NK-92 (cell line): ENCODE data around the gene ERAS.

Source experiments
- DNase-seq: peaks from one replicate; lab custom pipeline; 2025; ENCODE audit not compliant: unreplicated experiment; lab: John Stamatoyannopoulos, UW

ERAS gene, protein sequence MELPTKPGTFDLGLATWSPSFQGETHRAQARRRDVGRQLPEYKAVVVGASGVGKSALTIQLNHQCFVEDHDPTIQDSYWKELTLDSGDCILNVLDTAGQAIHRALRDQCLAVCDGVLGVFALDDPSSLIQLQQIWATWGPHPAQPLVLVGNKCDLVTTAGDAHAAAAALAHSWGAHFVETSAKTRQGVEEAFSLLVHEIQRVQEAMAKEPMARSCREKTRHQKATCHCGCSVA

DNA sequence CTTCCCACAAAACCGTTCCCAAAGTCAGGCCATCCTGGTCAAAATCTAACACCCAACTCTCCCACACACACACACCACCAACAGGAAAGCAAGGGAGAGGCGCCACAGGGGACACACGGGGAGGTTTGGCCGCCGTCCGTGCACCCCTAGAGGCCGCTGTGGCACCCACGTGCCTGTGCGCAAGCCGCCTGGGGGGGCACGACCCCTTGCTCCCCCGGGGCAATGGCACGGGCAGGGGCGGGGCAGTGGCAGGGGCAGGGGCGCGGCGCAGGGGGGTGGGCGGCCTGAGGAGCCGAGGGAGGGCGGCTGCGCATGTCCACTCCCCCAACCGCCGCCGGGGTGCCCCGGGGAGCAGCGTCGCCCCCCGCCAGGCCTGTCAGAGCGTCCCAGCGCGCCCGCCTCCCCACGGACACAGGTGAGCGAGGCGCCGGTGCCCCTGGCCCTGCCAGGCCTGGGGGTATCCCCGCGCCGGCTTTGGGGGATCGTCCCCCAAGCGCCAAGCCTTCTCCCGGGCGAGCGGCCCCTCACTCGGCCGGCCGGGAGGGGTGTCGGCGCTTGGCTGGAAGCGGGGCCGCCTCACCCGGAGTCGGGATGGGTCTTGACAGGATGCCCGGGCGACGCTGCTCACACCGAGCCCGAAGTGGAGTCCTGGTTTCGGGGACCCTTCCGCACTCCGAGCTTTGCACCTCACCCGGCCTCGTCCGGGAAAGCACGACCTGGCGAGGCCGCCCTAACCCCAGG is at the start of gene ERAS:
Gene ERAS, plus strand, starts transcription at position 379 of the 741 bp plus-strand sequence. CDS start 2,611 bp downstream, outside the sequence.
- DNase-seq: no peak

DNA sequence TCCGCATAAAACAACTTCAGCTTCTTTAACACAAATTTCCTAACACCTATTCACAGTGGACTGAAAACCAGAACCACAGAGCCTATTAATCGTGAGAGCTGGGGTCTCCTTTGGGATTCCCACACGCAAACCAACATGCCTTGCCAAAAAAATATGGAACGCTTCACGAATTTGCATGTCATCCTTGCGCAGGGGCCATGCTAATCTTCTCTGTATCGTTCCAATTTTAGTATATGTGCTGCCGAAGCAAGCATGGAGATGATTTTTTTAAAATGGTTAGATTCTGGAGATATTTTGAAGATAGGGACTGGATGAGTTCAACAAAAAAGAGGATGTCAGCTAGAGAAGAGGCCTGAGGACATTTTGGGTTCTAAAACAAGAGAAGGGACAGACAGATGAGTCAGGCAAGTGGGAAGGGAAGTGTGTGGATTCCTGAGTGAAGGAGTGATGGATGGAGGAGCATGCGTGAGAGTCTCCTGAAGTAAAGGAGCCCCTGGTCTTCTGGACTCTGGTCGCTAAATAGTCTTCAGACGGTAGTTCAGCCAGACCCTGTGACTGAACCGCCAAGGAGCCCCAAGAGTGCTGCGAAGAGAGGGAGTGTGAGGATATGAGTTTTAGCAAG is 49.4 kb upstream of the ERAS start:
- DNase-seq: no peak

DNA sequence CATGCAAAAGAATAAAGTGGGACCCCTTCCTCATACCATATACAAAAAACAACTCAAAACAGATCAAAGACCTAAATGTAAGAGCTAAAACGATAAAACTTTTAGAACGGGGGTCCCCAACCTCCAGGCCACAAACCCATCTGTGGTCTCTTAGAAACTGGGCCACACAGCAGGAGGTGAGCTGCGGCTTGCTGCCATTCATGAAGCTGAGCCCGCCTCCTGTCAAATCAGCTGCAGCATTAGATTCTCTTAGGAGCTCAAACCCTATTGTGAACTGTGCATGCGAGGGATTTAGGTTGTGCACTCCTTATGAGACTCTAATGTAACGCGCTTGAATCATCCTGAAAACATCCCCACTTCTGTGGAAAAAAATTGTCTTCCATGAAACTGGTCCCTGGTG is 46.9 kb upstream of the ERAS start:
- DNase-seq: no peak

DNA sequence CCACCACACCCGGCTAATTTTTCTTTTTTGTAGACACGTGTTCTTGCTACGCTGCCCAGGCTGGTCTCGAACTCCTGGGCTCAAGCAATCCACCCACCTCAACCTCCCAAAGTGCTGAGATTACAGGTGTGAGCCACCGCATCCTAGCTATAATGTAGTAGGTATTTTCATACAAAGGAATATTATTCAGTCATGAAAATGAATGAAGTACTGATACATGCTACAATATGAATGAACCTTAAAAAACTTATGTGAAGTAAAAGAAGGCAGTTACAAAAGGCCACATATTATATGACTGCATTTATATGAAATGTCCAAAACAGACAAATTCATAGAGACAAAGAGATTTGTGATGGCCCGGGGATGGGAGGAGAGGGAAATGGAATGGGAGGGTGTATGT is 44.6 kb upstream of the ERAS start:
- DNase-seq: no peak

DNA sequence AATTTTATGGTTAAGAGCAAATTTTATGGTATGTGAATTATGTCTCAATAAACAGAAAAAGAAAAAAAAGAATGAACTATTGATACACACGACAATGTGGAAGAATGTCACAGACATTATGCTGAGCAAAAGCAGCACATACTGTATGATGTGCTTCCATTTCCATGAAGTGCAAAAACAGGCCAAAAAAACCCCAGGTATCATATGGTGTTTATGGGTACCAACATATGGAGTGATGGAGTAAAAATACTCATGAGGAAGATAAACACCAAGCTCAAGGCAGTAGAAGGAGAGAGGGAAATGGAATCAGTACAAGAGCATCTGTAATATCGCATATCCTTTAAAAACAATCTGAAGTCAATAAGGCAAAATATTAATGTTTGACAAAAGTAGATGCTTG is 44.1 kb upstream of the ERAS start:
- no peak for DNase-seq

DNA sequence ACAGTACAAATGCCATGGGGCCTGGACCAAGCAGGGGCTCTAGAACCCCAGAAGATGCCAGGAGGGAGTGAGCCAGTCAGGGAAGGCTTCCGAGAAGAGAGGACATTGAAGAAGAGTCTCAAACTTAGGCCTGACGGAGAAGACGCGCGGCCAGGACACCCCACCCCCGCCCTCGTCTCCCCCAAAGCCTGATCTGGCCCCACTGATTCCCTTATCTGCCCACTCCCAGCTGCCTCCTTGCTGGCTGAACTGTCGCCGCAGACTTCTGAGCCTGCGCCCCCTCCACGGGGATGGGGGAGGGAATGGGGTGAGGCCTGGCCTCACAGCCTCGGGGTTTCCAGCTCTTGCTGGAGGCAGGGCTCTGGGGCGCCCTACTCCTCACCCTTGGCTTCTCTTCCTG is 43.5 kb upstream of the ERAS start:
- DNase-seq: no peak

DNA sequence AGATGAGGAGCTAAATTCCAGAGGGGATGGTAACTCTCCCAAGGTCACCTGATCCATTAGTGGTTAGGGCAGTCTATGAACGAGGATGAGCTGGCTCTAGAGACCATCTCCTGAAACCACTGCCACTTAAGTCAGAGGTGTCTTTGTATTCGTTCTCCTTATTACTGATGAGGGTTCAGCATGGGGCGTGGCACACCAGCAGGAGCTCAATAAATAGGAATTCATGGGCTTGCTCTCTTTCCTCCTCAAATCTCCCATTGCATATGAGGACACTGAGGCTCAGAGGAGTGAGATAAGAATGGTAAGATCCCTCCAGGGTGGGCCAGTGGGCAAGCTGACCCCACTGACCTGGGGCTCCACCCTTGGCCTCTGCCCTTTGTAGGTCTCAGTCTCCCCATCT is 41.6 kb upstream of the ERAS start:
- no peak for DNase-seq

DNA sequence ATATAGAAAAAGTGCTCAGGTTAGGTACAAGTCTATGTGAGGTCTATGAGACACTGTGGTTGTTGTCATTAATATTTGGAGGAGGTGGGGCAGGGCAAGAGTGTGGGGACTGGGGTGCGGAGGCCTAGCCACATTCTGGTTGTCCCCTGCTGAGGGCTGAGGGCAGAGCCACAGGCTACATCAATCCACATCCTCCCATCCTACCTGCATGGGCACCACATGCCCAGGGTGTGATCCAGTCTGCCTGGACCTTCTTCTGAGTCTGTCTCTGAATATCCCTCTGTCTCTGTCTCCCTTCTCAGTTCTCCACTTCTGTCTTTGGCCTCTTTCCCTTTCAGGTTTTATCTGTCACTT is 41.1 kb upstream of the ERAS start:
- DNase-seq: no peak

DNA sequence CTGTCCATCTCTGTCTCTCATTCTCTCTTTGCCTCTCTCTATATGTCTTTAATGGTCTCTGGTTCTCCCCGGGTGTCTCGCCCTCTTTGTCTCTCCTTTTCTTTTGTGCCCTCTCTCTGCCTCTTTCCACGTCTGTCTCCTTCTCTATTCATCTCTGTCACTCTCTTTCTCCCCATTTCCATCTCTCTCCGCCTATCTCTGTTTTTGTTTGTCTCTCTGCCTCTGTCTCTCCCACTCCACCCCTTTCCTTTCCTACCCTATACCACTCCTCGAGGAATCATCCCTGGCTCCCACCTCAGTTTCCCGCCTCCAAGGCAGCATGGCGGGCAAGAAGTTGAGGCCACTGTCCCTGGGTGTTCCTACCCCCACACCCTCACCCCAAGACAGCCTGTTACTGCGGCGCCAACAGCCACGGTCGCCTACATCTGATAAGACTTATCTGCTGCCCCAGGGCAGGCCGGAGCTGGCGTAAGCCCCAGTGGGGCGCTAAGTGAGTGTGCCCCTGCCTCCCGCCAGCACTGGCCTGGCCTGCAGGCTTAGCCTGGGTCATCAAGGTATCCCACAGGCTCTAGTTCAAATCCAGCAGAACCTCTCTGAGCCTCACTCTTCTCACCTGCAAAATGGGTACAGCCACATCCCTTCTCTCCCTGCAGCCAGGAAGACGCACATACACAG is 40.6 kb upstream of the ERAS start:
- no peak for DNase-seq

DNA sequence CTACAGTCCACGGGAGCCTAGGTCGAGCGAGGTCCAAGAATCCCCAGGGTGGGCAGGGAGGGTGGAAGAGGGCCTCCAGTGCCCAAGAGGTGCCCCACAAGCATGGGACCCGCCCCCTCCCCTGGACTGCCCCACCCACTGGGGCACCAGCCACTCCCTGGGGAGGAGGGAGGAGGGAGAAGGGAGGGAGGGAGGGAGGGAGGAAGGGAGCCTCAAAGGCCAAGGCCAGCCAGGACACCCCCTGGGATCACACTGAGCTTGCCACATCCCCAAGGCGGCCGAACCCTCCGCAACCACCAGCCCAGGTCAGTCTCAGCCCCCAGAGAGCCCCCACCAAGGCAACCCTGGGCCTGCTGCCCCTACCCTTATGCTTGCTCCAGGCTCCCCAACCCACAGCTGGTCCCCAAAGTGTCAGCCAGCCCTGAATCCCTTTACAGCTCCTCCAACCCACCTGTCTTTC is 39.9 kb upstream of the ERAS start, which contains the start of gene GATA1:
Gene GATA1, plus strand, starts transcription at position 250 of the 460 bp plus-strand sequence. CDS start 4,520 bp downstream, outside the sequence.
- no peak for DNase-seq

DNA sequence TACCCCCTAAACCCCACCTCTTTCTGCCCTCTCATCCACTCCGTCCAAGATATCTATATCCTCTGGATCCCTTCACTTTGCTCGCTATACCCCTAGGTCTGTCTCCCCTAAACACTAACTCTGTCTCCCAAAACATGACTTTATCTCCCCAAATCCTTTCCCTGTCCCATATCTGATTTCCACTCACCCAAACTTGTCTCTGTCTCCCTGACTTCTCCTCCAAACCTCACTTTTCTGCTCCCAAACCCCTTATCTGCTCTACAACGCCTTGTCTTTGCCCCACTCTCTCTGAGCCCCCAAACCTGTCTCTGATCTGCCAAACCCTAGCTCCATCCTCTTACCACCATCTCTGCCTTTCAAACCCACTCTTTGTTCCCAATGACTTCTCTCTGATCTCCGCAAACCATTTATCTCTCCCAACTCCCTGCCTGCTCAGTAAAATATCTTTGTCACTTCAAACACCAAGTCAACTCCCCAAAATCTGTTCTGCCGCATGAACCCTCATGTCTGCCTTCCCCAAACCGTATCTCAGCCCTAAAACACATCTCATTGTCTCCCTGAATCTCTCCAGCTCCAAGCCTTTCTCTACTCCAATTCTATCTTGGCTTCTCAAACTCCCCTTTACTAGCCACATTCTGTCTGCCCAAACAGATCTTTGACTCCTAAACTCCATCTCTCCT is 39.3 kb upstream of the ERAS start:
- DNase-seq: no peak

DNA sequence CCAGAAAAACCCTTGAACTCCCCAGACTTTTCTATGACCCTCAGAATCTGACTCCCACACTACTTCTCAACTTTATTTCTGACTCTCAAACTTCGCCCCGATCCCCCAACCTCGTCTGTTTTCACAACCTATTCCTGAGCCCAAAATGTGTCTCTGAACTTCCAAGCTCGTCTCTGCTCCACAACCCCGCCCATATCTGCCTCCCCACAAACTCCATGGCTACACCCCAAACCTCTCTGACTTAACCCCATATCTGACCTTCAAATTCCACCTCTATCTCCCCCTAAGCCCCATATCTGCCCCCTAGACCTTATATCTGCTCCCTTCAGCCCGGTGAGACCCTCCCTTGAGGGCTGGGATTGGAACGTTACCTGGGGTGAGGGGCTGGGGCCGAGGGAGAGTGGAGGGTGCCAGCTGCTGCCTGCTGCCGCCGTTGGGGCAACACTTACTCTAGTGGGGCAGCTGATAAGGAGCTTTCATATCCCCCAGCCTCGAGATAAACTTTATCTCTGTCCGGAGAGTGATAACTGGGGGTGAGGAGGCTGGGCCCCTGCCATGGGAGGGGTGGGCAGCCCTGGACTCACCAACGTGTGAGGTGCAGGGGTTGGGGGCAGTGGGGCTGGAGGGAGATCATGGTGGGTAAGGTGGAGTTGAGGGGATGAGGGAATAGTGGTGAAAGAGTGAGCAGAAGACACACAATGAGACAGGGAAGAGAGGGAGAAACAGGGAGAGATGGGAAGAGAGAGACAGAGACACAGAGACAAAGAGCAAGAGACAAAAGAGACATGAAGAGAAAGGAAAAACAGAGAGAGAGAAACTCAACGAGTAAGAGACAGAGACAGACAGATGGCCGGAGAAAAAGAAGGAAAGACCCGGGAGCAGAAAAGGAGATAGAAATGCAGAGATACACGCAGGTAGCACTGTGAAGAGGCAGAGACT is 38.5 kb upstream of the ERAS start:
- DNase-seq: no peak

DNA sequence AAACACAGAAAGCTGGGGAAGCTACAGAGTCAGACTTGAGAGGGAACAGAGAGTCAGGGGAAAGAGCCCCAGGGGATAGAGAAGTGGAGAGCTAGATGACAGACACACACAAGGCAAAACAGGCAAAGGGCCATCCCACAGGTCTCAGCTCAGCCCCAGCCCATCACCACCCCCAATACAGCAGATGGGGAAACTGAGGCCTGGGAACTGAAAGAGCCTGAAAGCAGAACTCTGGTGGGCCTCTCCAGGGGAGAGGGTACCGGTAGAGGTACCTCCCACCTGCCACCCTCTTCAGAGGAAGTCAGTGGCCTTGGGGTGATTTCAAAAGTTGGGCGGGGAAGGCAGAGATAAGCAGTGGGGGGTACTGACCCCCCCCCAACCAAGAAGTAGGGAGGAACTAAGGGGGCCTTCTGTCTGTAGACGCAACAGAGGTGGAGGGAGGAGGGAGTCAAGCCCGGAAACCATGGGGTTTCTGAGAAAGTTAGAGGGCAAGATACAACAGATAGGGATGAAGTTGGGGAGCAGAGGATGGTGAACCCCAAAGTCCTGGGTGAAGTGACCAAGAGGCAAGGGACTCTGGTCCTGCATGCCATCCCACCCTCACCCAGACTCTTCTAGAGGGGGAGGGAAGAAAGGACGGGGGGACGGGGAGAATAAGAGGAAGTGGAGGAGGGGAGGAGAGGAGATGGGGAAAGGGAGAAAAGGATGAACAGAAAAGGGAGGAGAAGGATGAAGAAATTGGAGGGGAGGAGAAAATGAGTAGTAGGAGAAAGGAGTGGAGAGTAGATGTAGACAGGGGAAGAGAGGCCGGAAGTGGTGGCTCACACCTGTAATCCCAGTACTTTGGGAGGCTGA is 36.7 kb upstream of the ERAS start:
- DNase-seq: no peak

DNA sequence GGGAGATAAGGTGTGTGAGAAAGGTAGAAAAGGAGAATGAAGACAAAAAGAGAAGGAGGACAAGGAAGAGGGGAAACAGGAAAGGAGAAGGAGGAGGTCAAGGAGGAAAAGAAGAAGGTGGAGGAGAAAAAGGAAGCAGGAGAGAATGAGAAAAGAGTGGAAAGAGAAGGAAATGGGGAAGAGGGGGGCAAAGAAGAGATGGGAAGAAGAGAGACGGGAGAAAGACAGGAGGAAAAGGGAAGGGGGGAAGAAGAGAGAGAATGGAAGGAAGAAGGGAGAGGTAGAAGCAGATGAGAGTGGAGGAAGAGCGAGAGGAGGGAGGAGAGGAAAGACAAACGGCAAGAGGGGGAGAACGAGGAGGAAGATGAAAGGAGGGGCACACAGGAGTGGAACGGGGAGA is 35.8 kb upstream of the ERAS start:
- DNase-seq: no peak

DNA sequence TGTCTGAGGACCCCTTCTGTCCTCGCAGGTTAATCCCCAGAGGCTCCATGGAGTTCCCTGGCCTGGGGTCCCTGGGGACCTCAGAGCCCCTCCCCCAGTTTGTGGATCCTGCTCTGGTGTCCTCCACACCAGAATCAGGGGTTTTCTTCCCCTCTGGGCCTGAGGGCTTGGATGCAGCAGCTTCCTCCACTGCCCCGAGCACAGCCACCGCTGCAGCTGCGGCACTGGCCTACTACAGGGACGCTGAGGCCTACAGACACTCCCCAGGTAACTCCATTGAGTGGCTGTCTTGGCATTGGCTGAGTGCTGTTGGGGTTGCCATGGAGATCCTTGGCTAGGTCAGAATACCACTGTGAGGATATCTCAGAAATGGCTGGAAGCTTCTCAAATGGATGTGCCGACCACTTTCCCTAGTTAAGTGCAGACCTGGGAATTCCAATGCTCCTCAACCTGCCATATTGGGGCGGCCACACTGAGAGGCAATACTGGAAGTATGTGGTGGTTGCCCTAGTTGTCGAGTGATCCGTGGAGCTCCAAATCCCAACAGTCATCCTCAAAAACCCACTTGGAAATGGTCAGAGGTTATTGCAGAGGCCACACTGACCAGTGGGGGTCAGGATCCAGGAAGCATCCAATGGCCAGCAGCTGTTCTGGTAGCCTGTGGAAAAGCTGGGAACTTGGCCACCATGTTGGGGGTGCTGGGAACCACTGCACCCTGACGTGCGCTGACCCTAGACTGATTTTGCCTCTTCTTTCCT is 35.1 kb upstream of the ERAS start:
- no peak for DNase-seq

DNA sequence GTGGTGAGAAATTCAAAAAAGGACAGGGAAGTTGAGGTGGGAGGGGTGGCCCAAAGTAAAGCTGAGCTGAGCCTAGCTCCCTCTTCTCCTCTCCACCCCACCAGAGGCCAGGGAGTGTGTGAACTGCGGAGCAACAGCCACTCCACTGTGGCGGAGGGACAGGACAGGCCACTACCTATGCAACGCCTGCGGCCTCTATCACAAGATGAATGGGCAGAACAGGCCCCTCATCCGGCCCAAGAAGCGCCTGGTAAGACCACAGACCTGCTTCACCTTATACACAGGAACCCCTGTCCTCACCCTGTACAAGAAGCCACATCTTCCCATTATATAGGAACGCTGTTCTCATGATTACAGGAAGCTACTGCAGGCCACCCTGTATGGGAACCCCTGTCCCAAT is 34.1 kb upstream of the ERAS start:
- no peak for DNase-seq

DNA sequence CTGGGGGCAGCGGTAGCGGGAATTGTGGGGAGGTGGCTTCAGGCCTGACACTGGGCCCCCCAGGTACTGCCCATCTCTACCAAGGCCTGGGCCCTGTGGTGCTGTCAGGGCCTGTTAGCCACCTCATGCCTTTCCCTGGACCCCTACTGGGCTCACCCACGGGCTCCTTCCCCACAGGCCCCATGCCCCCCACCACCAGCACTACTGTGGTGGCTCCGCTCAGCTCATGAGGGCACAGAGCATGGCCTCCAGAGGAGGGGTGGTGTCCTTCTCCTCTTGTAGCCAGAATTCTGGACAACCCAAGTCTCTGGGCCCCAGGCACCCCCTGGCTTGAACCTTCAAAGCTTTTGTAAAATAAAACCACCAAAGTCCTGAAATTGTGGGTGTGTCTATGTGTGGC is 32.4 kb upstream of the ERAS start:
- no peak for DNase-seq

DNA sequence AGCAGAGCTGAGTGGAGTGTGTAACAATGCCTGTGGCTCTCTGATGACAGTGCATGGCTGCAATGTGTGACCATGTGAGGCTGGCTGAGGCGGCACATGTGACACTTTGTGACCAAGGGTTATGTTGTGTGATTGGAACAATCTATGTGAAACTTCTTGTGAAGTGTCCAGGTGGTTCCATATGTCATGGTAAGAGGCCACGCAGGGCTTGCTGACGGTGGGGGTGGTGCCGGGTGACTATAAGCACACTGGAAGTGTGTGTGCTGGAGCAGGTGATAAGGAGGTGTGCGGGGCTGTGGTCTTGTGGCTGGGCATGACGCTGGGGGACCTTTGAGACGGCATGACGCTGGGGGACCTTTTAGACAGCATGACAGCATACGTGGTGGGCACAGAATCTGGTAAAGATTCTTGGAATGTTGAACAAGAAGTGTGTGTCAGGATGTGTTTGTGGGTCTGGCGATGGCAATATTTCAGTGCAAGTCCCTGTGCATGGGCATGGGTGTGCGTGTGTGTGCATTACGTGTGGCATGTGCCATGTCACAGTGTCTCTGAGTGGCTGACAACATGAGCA is 31.9 kb upstream of the ERAS start:
- DNase-seq: no peak
